HG02870 (cell line): Measurements from ENCODE around the gene TRAF3IP1.
"Not testable (repeated sequence)": the region's sequence is repeated elsewhere in the genome, so short reads cannot be mapped to it uniquely, and the experiment has no call there.

Experiments
- ATAC-seq: cut with Tn5 transposase; IDR thresholded peaks from one replicate; pipeline ENCODE4 v1.9.1; 2021; ENCODE audit warnings: mild to moderate bottlenecking, moderate library complexity; ENCODE audit not compliant: unreplicated experiment

The TRAF3IP1 gene

GRCh38 chr2:238441262-238442114 lies 121.2 kb downstream of the TRAF3IP1 start:
- ATAC-seq: no peak

GRCh38 chr2:238442257-238442656 lies 121.9 kb downstream of the TRAF3IP1 start:
- ATAC-seq: not testable (repeated sequence)

- ATAC-seq: no peak
Observed at GRCh38 chr2:238444242-238444641, 123.9 kb downstream of the TRAF3IP1 start.

- no peak for ATAC-seq
Observed at GRCh38 chr2:238445409-238446190, 125.3 kb downstream of the TRAF3IP1 start.

- ATAC-seq: no peak
Observed at GRCh38 chr2:238446371-238446770, 126.1 kb downstream of the TRAF3IP1 start.

GRCh38 chr2:238448031-238448955 lies 128.0 kb downstream of the TRAF3IP1 start:
- ATAC-seq: no peak

- ATAC-seq: no peak
Observed at GRCh38 chr2:238449241-238449640, 128.9 kb downstream of the TRAF3IP1 start.

GRCh38 chr2:238449909-238450417 lies 129.6 kb downstream of the TRAF3IP1 start:
- ATAC-seq: no peak

GRCh38 chr2:238450440-238450861 lies 130.1 kb downstream of the TRAF3IP1 start:
- no peak for ATAC-seq
